Measurements from ENCODE around the gene PTX4. TPM values are rescaled to one million over a fixed set of nuclear protein-coding genes. Genes with fewer than 3 reads are reported as not detected.

The PTX4 gene
- total RNA-seq, 1 donor from 2014 or later: not detected

GRCh38 chr16:1461146-1461545 lies 27.6 kb downstream of the PTX4 start:
- peak; percentile 85 for DNase-seq (ENCODE audit: low spot score)

GRCh38 chr16:1460602-1461138 lies 28.1 kb downstream of the PTX4 start:
- no peak for DNase-seq (ENCODE audit: low spot score)

- DNase-seq (ENCODE audit: low spot score): peak; percentile 11
These were observed 28.8 kb downstream of the PTX4 start for GRCh38 chr16:1459967-1460366.

- DNase-seq (ENCODE audit: low spot score): no peak
These were observed 29.8 kb downstream of the PTX4 start for GRCh38 chr16:1458977-1459341.

- no peak for DNase-seq (ENCODE audit: low spot score)
These were observed 30.3 kb downstream of the PTX4 start for GRCh38 chr16:1458336-1458976.

- no peak for DNase-seq (ENCODE audit: low spot score)
These were observed 31.1 kb downstream of the PTX4 start for GRCh38 chr16:1457489-1458245.

- DNase-seq (ENCODE audit: low spot score): no peak
These were observed 31.8 kb downstream of the PTX4 start for GRCh38 chr16:1456951-1457350.

- no peak for DNase-seq (ENCODE audit: low spot score)
These were observed 33.3 kb downstream of the PTX4 start for GRCh38 chr16:1455190-1456171.

- no peak for DNase-seq (ENCODE audit: low spot score)
These were observed 34.2 kb downstream of the PTX4 start for GRCh38 chr16:1454561-1454960.

- DNase-seq (ENCODE audit: low spot score): no peak
These were observed 35.4 kb downstream of the PTX4 start for GRCh38 chr16:1453316-1453715.

GRCh38 chr16:1452530-1452929 lies 36.2 kb downstream of the PTX4 start:
- no peak for DNase-seq (ENCODE audit: low spot score)

GRCh38 chr16:1451702-1452392 lies 36.9 kb downstream of the PTX4 start:
- no peak for DNase-seq (ENCODE audit: low spot score)

- DNase-seq (ENCODE audit: low spot score): no peak
These were observed 37.9 kb downstream of the PTX4 start for GRCh38 chr16:1450841-1451240.

GRCh38 chr16:1450218-1450617 lies 38.5 kb downstream of the PTX4 start:
- no peak for DNase-seq (ENCODE audit: low spot score)

- no peak for DNase-seq (ENCODE audit: low spot score)
These were observed 39.4 kb downstream of the PTX4 start for GRCh38 chr16:1449201-1449788.

- DNase-seq (ENCODE audit: low spot score): no peak
These were observed 40.1 kb downstream of the PTX4 start for GRCh38 chr16:1448536-1449116.

GRCh38 chr16:1447965-1448364 lies 40.8 kb downstream of the PTX4 start:
- DNase-seq (ENCODE audit: low spot score): no peak

- DNase-seq (ENCODE audit: low spot score): no peak
These were observed 42.3 kb downstream of the PTX4 start for GRCh38 chr16:1446296-1447080.

- no peak for DNase-seq (ENCODE audit: low spot score)
These were observed 43.1 kb downstream of the PTX4 start for GRCh38 chr16:1445518-1446203.

Data from umbilical cord (tissue), 2 donors.